Transverse colon (tissue), 4 donors: ENCODE data around the gene SEC14L1. TPM values are rescaled to one million over a fixed set of nuclear protein-coding genes. Genes with fewer than 3 reads are reported as not detected.

Experiments used
- DNase-seq: peaks from one replicate; pipeline ENCODE4 v3.0.0-alpha.2; 2019
- H3K27ac ChIP-seq, 4 donors: fragments of 200-600 bp; sonication (generic); 2 replicates each; pipeline ENCODE4 v1.5.1; 2016 to 2018; ENCODE audit warnings: inconsistent platforms in 4 of 4
- H3K27me3 ChIP-seq: fragments of 200-600 bp; sonication (generic); 2 replicates; pipeline ENCODE4 v1.5.1; 2017; ENCODE audit warnings: inconsistent platforms
- H3K36me3 ChIP-seq, 4 donors: fragments of 200-600 bp; sonication (generic); 2 replicates each; pipeline ENCODE4 v1.5.1; 2017 to 2019; ENCODE audit warnings: inconsistent platforms in 4 of 4
- H3K4me1 ChIP-seq, 4 donors: fragments of 200-600 bp; sonication (generic); 2 replicates each; pipeline ENCODE4 v1.5.1; 2017 to 2020; ENCODE audit warnings: inconsistent platforms in 4 of 4
- H3K4me3 ChIP-seq, 4 donors: fragments of 200-600 bp; sonication (generic); 1 replicate in 1 of 4; 2 replicates in 3 of 4; pipeline versions ENCODE4 v1.5.1 to v1.6.1; 2017 to 2019; ENCODE audit warnings: inconsistent platforms in 4 of 4
- H3K9me3 ChIP-seq, 2 donors: fragments of 200-600 bp; sonication (generic); 2 replicates each; pipeline ENCODE4 v1.5.1; 2017 to 2019; ENCODE audit warnings: inconsistent platforms in 2 of 2
- CTCF ChIP-seq, 5 experiments: fragments of 200-600 bp in 3 of 5; fragments of 450-650 bp in 2 of 5; sonication (generic) in 3 of 5; IDR thresholded peaks; 1 replicate in 2 of 5; 2 replicates in 3 of 5; pipeline ENCODE4 v1.5.1; 2016 to 2017; ENCODE audit warnings: antibody characterized with exemption in 5 of 5, inconsistent platforms in 3 of 5, mild to moderate bottlenecking in 2 of 5, moderate library complexity in 1 of 5
- EP300 ChIP-seq: sonication (generic); formaldehyde crosslinking; IDR thresholded peaks from one replicate; pipeline ENCODE4 v1.6.1; 2017; ENCODE audit warnings: antibody characterized with exemption, low read depth
- POLR2A ChIP-seq: fragments of 450-650 bp; IDR thresholded peaks from one replicate; pipeline ENCODE4 v1.6.1; 2016; ENCODE audit warnings: antibody characterized with exemption, mild to moderate bottlenecking, moderate library complexity
- POLR2AphosphoS5 ChIP-seq, 3 donors: sonication (generic); formaldehyde crosslinking; IDR thresholded peaks; one replicate each; pipeline ENCODE4 v1.6.1; 2016; ENCODE audit warnings: antibody characterized with exemption in 3 of 3
- WGBS, 2 donors: methylation state at CpG; one replicate each; pipeline ENCODE4 v1.1.5; 2018; ENCODE audit warnings: low coverage in 1 of 2; 5-methylcytosine and 5-hydroxymethylcytosine counted together
- in situ Hi-C, 4 donors: fragments of 200-750 bp; cut with MboI; loops; one replicate each; pipeline versions ENCODE4 v1.15.0 to v1.15.1; 2017; ENCODE audit warnings: low sequenced_read_pairs in 3 of 4, low pct_ligation_motif_present in 1 of 4, low pct_unique_long_range_greater_than_20kb in 1 of 4
- intact Hi-C: fragments of 100-400 bp; cut with DNase I; formaldehyde crosslinking; loops from one replicate; pipeline ENCODE4 v1.15.1; 2023; ENCODE audit warnings: low total_unique reads
- total RNA-seq, 4 donors: library from RNA; depleted of rRNA; stranded (reverse); fragments of >200 nt; gene quantifications; one replicate each; pipeline ENCODE4 v1.1.0, GENCODE V29; 2016

SEC14L1 gene
- total RNA-seq, 4 donors from 2014 or later = 16.8 to 34.6 (median 23.8) TPM

GRCh38 chr17:77105706-77106105 lies 35.1 kb upstream of the SEC14L1 start:
- Histone ChIP-seq H3K36me3 (no peaks in the 10 kb centered on the region), H3K4me1 (peaks cover 0 to 22% (median 2%) of the 10 kb centered on the region in 4 donors), H3K27me3 (no peaks in the 10 kb centered on the region), H3K27ac (no peak overlapping the region), H3K4me3 (no peak overlapping the region), H3K9me3 (no peaks in the 10 kb centered on the region)
- intact Hi-C loops (no loop called here), in situ Hi-C loops (no loop called here)
- WGBS, 2 donors = 85 to 92% methylated on average over 3 of the region's 3 CpGs
- no peak for DNase-seq
- TF ChIP-seq CTCF (IDR thresholded peaks at IDR 0.05) (no peak), POLR2A (no peak), EP300 (no peak), POLR2AphosphoS5 (IDR thresholded peaks at IDR 0.05) (no peak)

GRCh38 chr17:77106874-77107358 lies 33.9 kb upstream of the SEC14L1 start:
- intact Hi-C loops = no loop called here
- H3K4me3 ChIP-seq = no peak overlapping the region
- 83 to 92% methylated on average over 7 to 8 of the region's 8 CpGs for WGBS, 2 donors
- TF ChIP-seq CTCF (IDR thresholded peaks at IDR 0.05) (no peak), POLR2AphosphoS5 (IDR thresholded peaks at IDR 0.05) (no peak), EP300 (no peak), POLR2A (no peak)
- in situ Hi-C loops = no loop called here
- DNase-seq = no peak
- peak overlapping the region in 1 of 4 donors; percentile 17 for H3K27ac ChIP-seq
- no peaks in the 10 kb centered on the region for H3K27me3 ChIP-seq
- no peaks in the 10 kb centered on the region for H3K9me3 ChIP-seq
- no peaks in the 10 kb centered on the region for H3K36me3 ChIP-seq
- peaks cover 0 to 34% (median 10%) of the 10 kb centered on the region in 4 donors for H3K4me1 ChIP-seq

GRCh38 chr17:77107506-77108433 lies 33.0 kb upstream of the SEC14L1 start:
- in situ Hi-C loops (no loop called here), intact Hi-C loops (no loop called here)
- Histone ChIP-seq H3K27ac (peak overlapping the region in 1 of 4 donors; percentile 22), H3K4me3 (no peak overlapping the region), H3K9me3 (no peaks in the 10 kb centered on the region), H3K4me1 (peaks cover 0 to 39% (median 13%) of the 10 kb centered on the region in 4 donors), H3K27me3 (no peaks in the 10 kb centered on the region), H3K36me3 (no peaks in the 10 kb centered on the region)
- peak; percentile 59 for DNase-seq
- TF ChIP-seq POLR2A = no peak
- TF ChIP-seq EP300 = no peak
- no peak for TF ChIP-seq CTCF (IDR thresholded peaks at IDR 0.05)
- TF ChIP-seq POLR2AphosphoS5 (IDR thresholded peaks at IDR 0.05) = no peak
- 73 to 83% methylated on average over 12 to 23 of the region's 23 CpGs for WGBS, 2 donors

- Histone ChIP-seq H3K4me3 (no peak overlapping the region), H3K4me1 (peaks cover 0 to 39% (median 13%) of the 10 kb centered on the region in 4 donors), H3K27ac (peak overlapping the region; percentile 58 to 69 (median 60)), H3K36me3 (no peaks in the 10 kb centered on the region), H3K27me3 (no peaks in the 10 kb centered on the region), H3K9me3 (no peaks in the 10 kb centered on the region)
- no peak for DNase-seq
- no peak for TF ChIP-seq CTCF (IDR thresholded peaks at IDR 0.05)
- TF ChIP-seq EP300 = no peak
- no peak for TF ChIP-seq POLR2AphosphoS5 (IDR thresholded peaks at IDR 0.05)
- in situ Hi-C loops (no loop called here), intact Hi-C loops (no loop called here)
- 73 to 79% methylated on average over 3 to 6 of the region's 6 CpGs for WGBS, 2 donors
These were observed 31.5 kb upstream of the SEC14L1 start for GRCh38 chr17:77109159-77109759.
